Measurements from ENCODE around the gene SH3GL2.

SH3GL2 gene

DNA sequence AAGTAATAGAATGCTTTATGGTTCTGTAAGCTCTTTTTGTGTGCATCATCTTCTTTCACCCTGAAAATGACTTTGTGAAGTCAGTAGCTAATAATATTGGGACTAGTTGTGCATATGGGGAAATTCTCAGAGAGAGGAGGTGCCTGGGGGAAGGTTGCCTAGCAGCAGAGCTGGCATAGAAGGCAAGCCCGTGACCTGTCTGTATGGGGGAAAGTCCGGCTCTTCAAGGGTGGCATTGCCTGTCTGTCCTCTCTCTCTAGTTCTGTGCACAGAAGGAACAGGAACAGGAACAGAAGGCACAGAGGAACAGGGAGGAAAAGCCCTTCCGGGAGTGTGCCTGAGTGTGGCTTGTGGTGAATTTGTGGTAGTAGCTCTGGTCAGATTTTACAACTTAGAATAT lies 33.1 kb downstream of the SH3GL2 start:
- no peaks in the 10 kb centered on the region for H3K27me3 ChIP-seq (ENCODE audit: control insufficient read depth, low read length)
- H3F3A ChIP-seq (ENCODE audit: control insufficient read depth, insufficient read depth), result no peaks in the 10 kb centered on the region
- no peak overlapping the region for H3K4me3 ChIP-seq (ENCODE audit: low read length)
- H3K4me1 ChIP-seq (ENCODE audit: control insufficient read depth, low read length), result no peaks in the 10 kb centered on the region
- no peaks in the 10 kb centered on the region for H3K9me2 ChIP-seq (replicated peaks; ENCODE audit: control insufficient read depth, low read length)
- no peaks in the 10 kb centered on the region for H3K36me3 ChIP-seq (ENCODE audit: control insufficient read depth, low read length)
- H3K4me2 ChIP-seq (ENCODE audit: low read length), result no peak overlapping the region
- TF ChIP-seq EZH2phosphoT487 (IDR thresholded peaks at IDR 0.05; ENCODE audit: borderline replicate concordance, low read length), result no peak
- TF ChIP-seq, protein P1, sequence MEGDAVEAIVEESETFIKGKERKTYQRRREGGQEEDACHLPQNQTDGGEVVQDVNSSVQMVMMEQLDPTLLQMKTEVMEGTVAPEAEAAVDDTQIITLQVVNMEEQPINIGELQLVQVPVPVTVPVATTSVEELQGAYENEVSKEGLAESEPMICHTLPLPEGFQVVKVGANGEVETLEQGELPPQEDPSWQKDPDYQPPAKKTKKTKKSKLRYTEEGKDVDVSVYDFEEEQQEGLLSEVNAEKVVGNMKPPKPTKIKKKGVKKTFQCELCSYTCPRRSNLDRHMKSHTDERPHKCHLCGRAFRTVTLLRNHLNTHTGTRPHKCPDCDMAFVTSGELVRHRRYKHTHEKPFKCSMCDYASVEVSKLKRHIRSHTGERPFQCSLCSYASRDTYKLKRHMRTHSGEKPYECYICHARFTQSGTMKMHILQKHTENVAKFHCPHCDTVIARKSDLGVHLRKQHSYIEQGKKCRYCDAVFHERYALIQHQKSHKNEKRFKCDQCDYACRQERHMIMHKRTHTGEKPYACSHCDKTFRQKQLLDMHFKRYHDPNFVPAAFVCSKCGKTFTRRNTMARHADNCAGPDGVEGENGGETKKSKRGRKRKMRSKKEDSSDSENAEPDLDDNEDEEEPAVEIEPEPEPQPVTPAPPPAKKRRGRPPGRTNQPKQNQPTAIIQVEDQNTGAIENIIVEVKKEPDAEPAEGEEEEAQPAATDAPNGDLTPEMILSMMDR (IDR thresholded peaks at IDR 0.05; ENCODE audit: low read depth, low read length, poor library complexity, severe bottlenecking), result no peak
- H3K79me2 ChIP-seq (ENCODE audit: control insufficient read depth, low read length), result no peaks in the 10 kb centered on the region
- H3K27ac ChIP-seq (ENCODE audit: low read depth, low read length), result no peak overlapping the region
- no peaks in the 10 kb centered on the region for H3K9me3 ChIP-seq (ENCODE audit: control insufficient read depth, insufficient read depth, low read length)
- H4K20me1 ChIP-seq (ENCODE audit: control insufficient read depth, insufficient read depth, low read depth, low read length), result no peaks in the 10 kb centered on the region

DNA sequence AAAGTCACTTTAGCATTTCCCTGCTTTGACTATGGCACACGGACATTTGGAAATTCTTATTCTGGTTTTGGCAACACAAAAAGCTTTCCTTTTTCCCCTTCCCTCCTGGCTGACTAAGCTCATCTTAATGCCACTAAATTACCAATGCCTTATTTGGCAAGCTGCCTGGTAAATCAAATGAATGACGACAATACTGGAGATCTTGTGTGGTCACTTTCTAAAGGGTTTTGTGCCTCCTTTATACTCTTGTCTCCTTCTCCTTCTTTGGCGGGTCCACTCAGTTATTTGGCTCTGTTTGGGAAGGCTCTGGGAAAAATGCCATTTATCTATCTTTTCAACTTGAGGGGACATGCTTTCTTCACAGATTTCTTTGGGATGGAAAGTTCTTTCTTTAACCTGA lies 34.9 kb downstream of the SH3GL2 start:
- no peaks in the 10 kb centered on the region for H3K36me3 ChIP-seq (ENCODE audit: control insufficient read depth, low read length)
- no peaks in the 10 kb centered on the region for H3F3A ChIP-seq (ENCODE audit: control insufficient read depth, insufficient read depth)
- no peaks in the 10 kb centered on the region for H3K9me2 ChIP-seq (replicated peaks; ENCODE audit: control insufficient read depth, low read length)
- H3K4me2 ChIP-seq (ENCODE audit: low read length), result no peak overlapping the region
- no peak overlapping the region for H3K4me3 ChIP-seq (ENCODE audit: low read length)
- no peaks in the 10 kb centered on the region for H3K27me3 ChIP-seq (ENCODE audit: control insufficient read depth, low read length)
- no peak overlapping the region for H3K27ac ChIP-seq (ENCODE audit: low read depth, low read length)
- no peaks in the 10 kb centered on the region for H4K20me1 ChIP-seq (ENCODE audit: control insufficient read depth, insufficient read depth, low read depth, low read length)
- H3K4me1 ChIP-seq (ENCODE audit: control insufficient read depth, low read length), result no peaks in the 10 kb centered on the region
- H3K79me2 ChIP-seq (ENCODE audit: control insufficient read depth, low read length), result no peaks in the 10 kb centered on the region
- TF ChIP-seq, protein P1 (IDR thresholded peaks at IDR 0.05; ENCODE audit: low read depth, low read length, poor library complexity, severe bottlenecking), result no peak
- no peaks in the 10 kb centered on the region for H3K9me3 ChIP-seq (ENCODE audit: control insufficient read depth, insufficient read depth, low read length)

DNA sequence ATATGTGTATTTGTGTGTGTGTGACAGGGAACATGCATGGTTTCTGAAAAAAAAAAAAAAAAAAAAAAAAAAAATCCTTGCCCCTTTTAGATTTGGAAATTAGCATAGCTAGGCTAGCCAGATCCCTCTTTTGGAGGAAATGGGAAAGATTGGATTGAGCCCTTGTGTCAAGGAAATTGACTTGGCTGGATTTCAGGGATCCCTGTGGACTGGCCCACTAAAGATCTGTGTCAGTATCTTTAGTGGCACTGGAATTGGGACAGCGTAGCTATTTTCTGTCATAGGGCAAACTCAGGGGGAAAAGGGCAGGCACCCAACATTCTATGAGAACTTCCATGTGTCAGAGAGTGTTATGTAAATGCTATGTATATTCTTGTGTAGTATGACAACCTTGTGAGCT lies 35.4 kb downstream of the SH3GL2 start:
- H3K27ac ChIP-seq (ENCODE audit: low read depth, low read length), result no peak overlapping the region

More for the DNA sequence above, 35.4 kb downstream of the SH3GL2 start:
- Histone ChIP-seq H3K36me3 (ENCODE audit: control insufficient read depth, low read length) (no peaks in the 10 kb centered on the region), H3K4me3 (ENCODE audit: low read length) (no peak overlapping the region), H3K27me3 (ENCODE audit: control insufficient read depth, low read length) (no peaks in the 10 kb centered on the region), H3K79me2 (ENCODE audit: control insufficient read depth, low read length) (no peaks in the 10 kb centered on the region), H3K4me1 (ENCODE audit: control insufficient read depth, low read length) (no peaks in the 10 kb centered on the region), H3K4me2 (ENCODE audit: low read length) (no peak overlapping the region), H3K9me3 (ENCODE audit: control insufficient read depth, insufficient read depth, low read length) (no peaks in the 10 kb centered on the region), H3F3A (ENCODE audit: control insufficient read depth, insufficient read depth) (no peaks in the 10 kb centered on the region), H3K9me2 (replicated peaks; ENCODE audit: control insufficient read depth, low read length) (no peaks in the 10 kb centered on the region), H4K20me1 (ENCODE audit: control insufficient read depth, insufficient read depth, low read depth, low read length) (no peaks in the 10 kb centered on the region)
- TF ChIP-seq, protein P1 (IDR thresholded peaks at IDR 0.05; ENCODE audit: low read depth, low read length, poor library complexity, severe bottlenecking), result no peak
- TF ChIP-seq EZH2phosphoT487 (IDR thresholded peaks at IDR 0.05; ENCODE audit: borderline replicate concordance, low read length), result no peak
